HepG2 (cell line): Measurements from ENCODE around the gene KRTCAP3. TPM values are rescaled to one million over a fixed set of nuclear protein-coding genes. Genes with fewer than 3 reads are reported as not detected.

Experiments used
- BRD4 ChIP-seq: sonication (generic); formaldehyde crosslinking; IDR thresholded peaks from 2 replicates; pipeline ENCODE4 v1.4.0; 2020; ENCODE audit warnings: missing genetic modification reagents
- CBX1 ChIP-seq: IDR thresholded peaks from one replicate; pipeline ENCODE4 v1.6.1; 2016; ENCODE audit warnings: antibody characterized with exemption, low read depth
- LCORL ChIP-seq, 2 experiments: fragments of 450-650 bp in 1 of 2; sonication (generic) in 1 of 2; formaldehyde crosslinking in 1 of 2; IDR thresholded peaks; 2 replicates each; pipeline versions ENCODE4 v1.5.0 to v1.6.1; 2017 to 2020; ENCODE audit warnings: antibody characterized with exemption in 1 of 2, missing genetic modification reagents in 1 of 2
- MTA1 ChIP-seq: sonication (generic); formaldehyde crosslinking; IDR thresholded peaks from 2 replicates; pipeline ENCODE4 v1.4.0; 2020; ENCODE audit warnings: missing genetic modification reagents, mild to moderate bottlenecking, borderline replicate concordance
- MTA3 ChIP-seq: sonication (generic); formaldehyde crosslinking; IDR thresholded peaks from 2 replicates; pipeline ENCODE4 v1.4.0; 2020; ENCODE audit warnings: missing genetic modification reagents
- MTF1 ChIP-seq: sonication (generic); formaldehyde crosslinking; IDR thresholded peaks from 2 replicates; pipeline ENCODE4 v1.5.0; 2020; ENCODE audit warnings: missing genetic modification reagents
- MYNN ChIP-seq: sonication (generic); formaldehyde crosslinking; IDR thresholded peaks from 2 replicates; pipeline ENCODE4 v1.4.0; 2020; ENCODE audit warnings: mild to moderate bottlenecking, low read depth, missing genetic modification reagents
- SIN3B ChIP-seq: fragments of 150-350 bp; IDR thresholded peaks from 2 replicates; pipeline ENCODE4 v1.6.1; 2014; ENCODE audit warnings: low read length
- STAT5B ChIP-seq: sonication (generic); formaldehyde crosslinking; IDR thresholded peaks from 2 replicates; pipeline ENCODE4 v1.4.0; 2020; ENCODE audit warnings: missing genetic modification reagents
- ZIK1 ChIP-seq: sonication (generic); formaldehyde crosslinking; IDR thresholded peaks from 2 replicates; pipeline ENCODE4 v1.5.0; 2020; ENCODE audit warnings: mild to moderate bottlenecking, low read depth, missing genetic modification reagents, borderline replicate concordance
- ZNF17 ChIP-seq: sonication (generic); formaldehyde crosslinking; IDR thresholded peaks from 2 replicates; pipeline ENCODE4 v1.5.0; 2020; ENCODE audit warnings: mild to moderate bottlenecking, missing genetic modification reagents
- ZNF501 ChIP-seq: sonication (generic); formaldehyde crosslinking; IDR thresholded peaks from 2 replicates; pipeline ENCODE4 v1.5.1; 2020; ENCODE audit warnings: mild to moderate bottlenecking, moderate library complexity, missing genetic modification reagents
- ZNF850 ChIP-seq: sonication (generic); formaldehyde crosslinking; conservative IDR thresholded peaks from 2 replicates; pipeline ENCODE4 v1.9.0; 2021; ENCODE audit warnings: mild to moderate bottlenecking, missing genetic modification reagents
- polyA plus RNA-seq, 8 experiments: library from polyadenylated mRNA; depleted of rRNA in 3 of 8; stranded (reverse) in 7 of 8; unstranded in 1 of 8; fragments of >200 nt; fragmentation: Illumina TruSeq in 4 of 8; extraction: Trizol in 4 of 8; gene quantifications; 2 replicates each; pipeline versions ENCODE4 v1.2.1 to v1.2.3, GENCODE V29; 2011 to 2016; ENCODE audit warnings: low read depth in 4 of 8, missing spikeins in 1 of 8, mixed read lengths in 1 of 8; ENCODE audit not compliant: insufficient read depth in 1 of 8
- total RNA-seq, 5 experiments: library from RNA; depleted of rRNA; stranded (reverse); fragments of >200 nt; fragmentation: Illumina TruSeq; extraction: Trizol; gene quantifications; 2 replicates each; pipeline ENCODE4 v1.2.3, GENCODE V29; 2016; ENCODE audit warnings: low read depth in 1 of 5
- TF ChIP-seq, protein P1 (sequence below), 2 experiments: fragments of 450-650 bp in 1 of 2; sonication (generic) in 1 of 2; formaldehyde crosslinking in 1 of 2; IDR thresholded peaks; 2 replicates each; pipeline versions ENCODE4 v1.6.1 to v1.8.0; 2016 to 2022; ENCODE audit warnings: antibody characterized with exemption in 1 of 2, mild to moderate bottlenecking in 1 of 2, missing genetic modification reagents in 1 of 2
- TF ChIP-seq, protein P2 (sequence below): sonication (generic); formaldehyde crosslinking; IDR thresholded peaks from 2 replicates; pipeline ENCODE4 v1.5.0; 2020; ENCODE audit warnings: missing genetic modification reagents
- TF ChIP-seq, protein P3 (sequence below): sonication (generic); formaldehyde crosslinking; IDR thresholded peaks from 2 replicates; pipeline ENCODE4 v1.4.0; 2020; ENCODE audit warnings: missing genetic modification reagents

The KRTCAP3 gene
- total and polyA plus RNA-seq, 2 of the 13 experiments (the other 11 are each of a cell fraction or from before 2014, with no cell fraction given) = 2.1 to 4.5 TPM

DNA sequence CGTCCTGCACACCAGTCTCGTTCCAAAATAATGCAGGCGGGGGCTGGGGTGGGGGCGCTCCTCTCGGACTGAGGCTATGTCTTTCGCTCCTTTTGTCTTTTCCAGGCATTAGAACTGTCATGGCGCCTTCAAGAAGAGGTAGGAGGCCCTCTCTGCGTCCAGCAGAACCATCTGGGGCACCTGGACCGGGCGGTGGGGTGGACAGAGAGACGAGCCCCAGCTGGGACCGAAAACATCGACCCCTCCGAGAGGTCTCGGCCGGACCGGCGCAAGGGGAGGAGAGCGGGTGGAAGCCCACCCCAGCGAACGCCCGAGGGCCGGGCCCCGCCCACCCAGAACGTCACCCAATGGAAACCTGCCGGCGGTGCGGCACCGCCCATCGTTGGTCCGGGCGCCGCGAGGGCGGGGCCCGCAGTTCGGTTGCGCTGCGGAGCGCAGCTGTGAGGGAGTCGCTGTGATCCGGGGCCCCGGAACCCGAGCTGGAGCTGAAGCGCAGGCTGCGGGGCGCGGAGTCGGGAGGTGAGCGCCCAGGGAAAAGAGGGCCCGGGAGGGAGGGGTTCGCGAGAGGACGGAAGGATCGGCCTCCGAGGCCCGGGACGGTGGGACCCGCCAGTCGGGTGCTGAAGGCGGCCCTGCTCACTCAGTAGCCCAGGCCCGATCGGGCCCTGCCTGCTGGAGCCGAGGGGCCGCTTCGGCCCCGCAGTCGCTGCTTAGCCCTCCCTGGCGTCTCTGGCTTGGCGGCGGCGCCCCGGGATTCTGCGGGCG is 13.8 kb upstream of the KRTCAP3 start, which contains the start of gene NRBP1 (continued):
- TF ChIP-seq, protein P1, sequence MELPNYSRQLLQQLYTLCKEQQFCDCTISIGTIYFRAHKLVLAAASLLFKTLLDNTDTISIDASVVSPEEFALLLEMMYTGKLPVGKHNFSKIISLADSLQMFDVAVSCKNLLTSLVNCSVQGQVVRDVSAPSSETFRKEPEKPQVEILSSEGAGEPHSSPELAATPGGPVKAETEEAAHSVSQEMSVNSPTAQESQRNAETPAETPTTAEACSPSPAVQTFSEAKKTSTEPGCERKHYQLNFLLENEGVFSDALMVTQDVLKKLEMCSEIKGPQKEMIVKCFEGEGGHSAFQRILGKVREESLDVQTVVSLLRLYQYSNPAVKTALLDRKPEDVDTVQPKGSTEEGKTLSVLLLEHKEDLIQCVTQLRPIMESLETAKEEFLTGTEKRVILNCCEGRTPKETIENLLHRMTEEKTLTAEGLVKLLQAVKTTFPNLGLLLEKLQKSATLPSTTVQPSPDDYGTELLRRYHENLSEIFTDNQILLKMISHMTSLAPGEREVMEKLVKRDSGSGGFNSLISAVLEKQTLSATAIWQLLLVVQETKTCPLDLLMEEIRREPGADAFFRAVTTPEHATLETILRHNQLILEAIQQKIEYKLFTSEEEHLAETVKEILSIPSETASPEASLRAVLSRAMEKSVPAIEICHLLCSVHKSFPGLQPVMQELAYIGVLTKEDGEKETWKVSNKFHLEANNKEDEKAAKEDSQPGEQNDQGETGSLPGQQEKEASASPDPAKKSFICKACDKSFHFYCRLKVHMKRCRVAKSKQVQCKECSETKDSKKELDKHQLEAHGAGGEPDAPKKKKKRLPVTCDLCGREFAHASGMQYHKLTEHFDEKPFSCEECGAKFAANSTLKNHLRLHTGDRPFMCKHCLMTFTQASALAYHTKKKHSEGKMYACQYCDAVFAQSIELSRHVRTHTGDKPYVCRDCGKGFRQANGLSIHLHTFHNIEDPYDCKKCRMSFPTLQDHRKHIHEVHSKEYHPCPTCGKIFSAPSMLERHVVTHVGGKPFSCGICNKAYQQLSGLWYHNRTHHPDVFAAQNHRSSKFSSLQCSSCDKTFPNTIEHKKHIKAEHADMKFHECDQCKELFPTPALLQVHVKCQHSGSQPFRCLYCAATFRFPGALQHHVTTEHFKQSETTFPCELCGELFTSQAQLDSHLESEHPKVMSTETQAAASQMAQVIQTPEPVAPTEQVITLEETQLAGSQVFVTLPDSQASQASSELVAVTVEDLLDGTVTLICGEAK (IDR thresholded peaks at IDR 0.05) = no peak
- TF ChIP-seq, protein P1 (CRISPR knock-in tag; IDR thresholded peaks at IDR 0.05) = no peak
- TF ChIP-seq MTF1 (CRISPR knock-in tag) = no peak
- TF ChIP-seq BRD4 (CRISPR knock-in tag) = no peak
- TF ChIP-seq MTA3 (CRISPR knock-in tag) = no peak
- peak; percentile 94 for TF ChIP-seq ZNF850 (CRISPR knock-in tag)
- TF ChIP-seq MTA1 (CRISPR knock-in tag) = 0 out of 2 replicates have a peak, but pooled peaks have one; percentile 25
- TF ChIP-seq, protein P2, sequence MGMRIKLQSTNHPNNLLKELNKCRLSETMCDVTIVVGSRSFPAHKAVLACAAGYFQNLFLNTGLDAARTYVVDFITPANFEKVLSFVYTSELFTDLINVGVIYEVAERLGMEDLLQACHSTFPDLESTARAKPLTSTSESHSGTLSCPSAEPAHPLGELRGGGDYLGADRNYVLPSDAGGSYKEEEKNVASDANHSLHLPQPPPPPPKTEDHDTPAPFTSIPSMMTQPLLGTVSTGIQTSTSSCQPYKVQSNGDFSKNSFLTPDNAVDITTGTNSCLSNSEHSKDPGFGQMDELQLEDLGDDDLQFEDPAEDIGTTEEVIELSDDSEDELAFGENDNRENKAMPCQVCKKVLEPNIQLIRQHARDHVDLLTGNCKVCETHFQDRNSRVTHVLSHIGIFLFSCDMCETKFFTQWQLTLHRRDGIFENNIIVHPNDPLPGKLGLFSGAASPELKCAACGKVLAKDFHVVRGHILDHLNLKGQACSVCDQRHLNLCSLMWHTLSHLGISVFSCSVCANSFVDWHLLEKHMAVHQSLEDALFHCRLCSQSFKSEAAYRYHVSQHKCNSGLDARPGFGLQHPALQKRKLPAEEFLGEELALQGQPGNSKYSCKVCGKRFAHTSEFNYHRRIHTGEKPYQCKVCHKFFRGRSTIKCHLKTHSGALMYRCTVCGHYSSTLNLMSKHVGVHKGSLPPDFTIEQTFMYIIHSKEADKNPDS (CRISPR knock-in tag) = peak; percentile 87; the same call in 1 of the 2 replicates
- peak; percentile 15; the same call in 1 of the 2 replicates for TF ChIP-seq ZIK1 (CRISPR knock-in tag)
- TF ChIP-seq STAT5B (CRISPR knock-in tag) = peak; percentile 44; the same call in 1 of the 2 replicates
- TF ChIP-seq ZNF501 (CRISPR knock-in tag) = peak; percentile 94
- TF ChIP-seq ZNF17 (CRISPR knock-in tag) = no peak; the same call in 1 of the 2 replicates
- TF ChIP-seq SIN3B = no peak
- TF ChIP-seq CBX1 = peak; percentile 59
- no peak for TF ChIP-seq LCORL (IDR thresholded peaks at IDR 0.05)
- peak; percentile 84 for TF ChIP-seq LCORL (CRISPR knock-in tag; IDR thresholded peaks at IDR 0.05)
- TF ChIP-seq, protein P3, sequence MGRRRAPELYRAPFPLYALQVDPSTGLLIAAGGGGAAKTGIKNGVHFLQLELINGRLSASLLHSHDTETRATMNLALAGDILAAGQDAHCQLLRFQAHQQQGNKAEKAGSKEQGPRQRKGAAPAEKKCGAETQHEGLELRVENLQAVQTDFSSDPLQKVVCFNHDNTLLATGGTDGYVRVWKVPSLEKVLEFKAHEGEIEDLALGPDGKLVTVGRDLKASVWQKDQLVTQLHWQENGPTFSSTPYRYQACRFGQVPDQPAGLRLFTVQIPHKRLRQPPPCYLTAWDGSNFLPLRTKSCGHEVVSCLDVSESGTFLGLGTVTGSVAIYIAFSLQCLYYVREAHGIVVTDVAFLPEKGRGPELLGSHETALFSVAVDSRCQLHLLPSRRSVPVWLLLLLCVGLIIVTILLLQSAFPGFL = peak; percentile 82; the same call in 1 of the 2 replicates
- no peak for TF ChIP-seq MYNN
